ENCODE data around the gene ABCB9.

Gene ABCB9

GRCh38 chr12:122994140-122994675 lies 27.9 kb upstream of the ABCB9 start:
- no peak for DNase-seq

GRCh38 chr12:122992386-122992785 lies 26.1 kb upstream of the ABCB9 start:
- no peak for DNase-seq

- no peak for DNase-seq
Observed at GRCh38 chr12:122991623-122992275, 25.5 kb upstream of the ABCB9 start.

- DNase-seq, result no peak
Observed at GRCh38 chr12:122990961-122991622, 24.8 kb upstream of the ABCB9 start.

GRCh38 chr12:122990561-122990960 lies 24.3 kb upstream of the ABCB9 start:
- DNase-seq, result no peak

- no peak for DNase-seq
Observed at GRCh38 chr12:122989874-122990419, 23.7 kb upstream of the ABCB9 start.

GRCh38 chr12:122989225-122989839 lies 23.1 kb upstream of the ABCB9 start:
- DNase-seq, result no peak

- no peak for DNase-seq
Observed at GRCh38 chr12:122988612-122989212, 22.4 kb upstream of the ABCB9 start.

- DNase-seq, result no peak
Observed at GRCh38 chr12:122988036-122988435, 21.8 kb upstream of the ABCB9 start.

- no peak for DNase-seq
Observed at GRCh38 chr12:122987086-122987951, 21.1 kb upstream of the ABCB9 start.

GRCh38 chr12:122986258-122986871 lies 20.1 kb upstream of the ABCB9 start:
- DNase-seq, result no peak

GRCh38 chr12:122985338-122986257 lies 19.3 kb upstream of the ABCB9 start:
- no peak for DNase-seq

GRCh38 chr12:122984612-122985337 lies 18.5 kb upstream of the ABCB9 start:
- DNase-seq, result no peak

GRCh38 chr12:122983789-122984515 lies 17.7 kb upstream of the ABCB9 start:
- DNase-seq, result no peak

- no peak for DNase-seq
Observed at GRCh38 chr12:122982963-122983788, 16.9 kb upstream of the ABCB9 start.

- no peak for DNase-seq
Observed at GRCh38 chr12:122982477-122982815, 16.2 kb upstream of the ABCB9 start.

- no peak for DNase-seq
Observed at GRCh38 chr12:122981587-122982476, 15.6 kb upstream of the ABCB9 start.
